Endothelial cell of umbilical vein (primary cell): ENCODE results near the gene SMAD7. TPM values are rescaled to one million over a fixed set of nuclear protein-coding genes. Genes with fewer than 3 reads are reported as not detected.

Experiments
- BruUV-seq: library from RNA; stranded (reverse); fragments of 400-500 nt; replicated peaks from 2 replicates; lab custom pipeline; 2021; lab: Mats Ljungman, UMichigan
- CTCF ChIA-PET: fragments of 300-600, 350-600 bp; sonication (Branson Sonifier 250); formaldehyde crosslinking; loops from one replicate; lab custom pipeline; 2021; ENCODE audit warnings: antibody characterized with exemption, inconsistent platforms; lab: Charles Lee
- POLR2A ChIA-PET: fragments of 300-600, 350-600 bp; sonication (Branson Sonifier 250); formaldehyde crosslinking; loops from one replicate; lab custom pipeline; 2021; ENCODE audit warnings: antibody characterized with exemption, inconsistent platforms; lab: Charles Lee
- DNase-seq: peaks from one replicate; pipeline ENCODE4 v3.0.0-alpha.2; 2011; ENCODE audit warnings: low read depth, low spot score
- FAIRE-seq: peaks from 2 replicates; lab custom pipeline; 2011; peaks lifted over from hg19 to GRCh38; lab: Jason Lieb, UNC
- H2AFZ ChIP-seq: 2 replicates; pipeline ENCODE4 v1.6.0; 2012; ENCODE audit warnings: low read depth, low read length, control low read depth, inconsistent platforms
- H3K27ac ChIP-seq: 2 replicates; pipeline ENCODE4 v1.5.1; 2011; ENCODE audit warnings: low read depth, mild to moderate bottlenecking, control low read depth, low read length, moderate library complexity; ENCODE audit not compliant: insufficient read depth
- H3K27me3 ChIP-seq, 2 experiments: 2 replicates each; pipeline versions ENCODE4 v1.6.0 to v1.6.1; 2011; ENCODE audit warnings: low read length in 2 of 2, mixed read lengths in 1 of 2; ENCODE audit not compliant: control insufficient read depth in 2 of 2, insufficient read depth in 2 of 2
- H3K36me3 ChIP-seq, 2 experiments: 2 replicates in 1 of 2; 3 replicates in 1 of 2; pipeline ENCODE4 v1.5.1; 2011; ENCODE audit warnings: low read length in 2 of 2, mild to moderate bottlenecking in 1 of 2, moderate library complexity in 1 of 2; ENCODE audit not compliant: control insufficient read depth in 2 of 2, insufficient read depth in 2 of 2; ENCODE audit errors: extremely low read depth in 1 of 2
- H3K4me1 ChIP-seq: 3 replicates; pipeline ENCODE4 v1.5.1; 2011; ENCODE audit warnings: mild to moderate bottlenecking, low read length; ENCODE audit not compliant: control insufficient read depth, insufficient read depth; ENCODE audit errors: extremely low read depth
- H3K4me2 ChIP-seq: 2 replicates; pipeline ENCODE4 v1.6.1; 2011; ENCODE audit warnings: low read length, control low read depth, mixed read lengths; ENCODE audit not compliant: insufficient read depth
- H3K4me3 ChIP-seq, 3 experiments: fragments of 200-600 bp in 1 of 3; sonication (generic), shearing (Covaris generic) in 1 of 3; replicated peaks in 1 of 3; 2 replicates each; pipeline ENCODE4 v1.5.1; 2011 to 2016; ENCODE audit warnings: control low read depth in 3 of 3, low read length in 3 of 3, mild to moderate bottlenecking in 2 of 3, inconsistent platforms in 1 of 3, low read depth in 1 of 3, moderate library complexity in 1 of 3; ENCODE audit not compliant: insufficient read depth in 1 of 3
- H3K79me2 ChIP-seq: 2 replicates; pipeline ENCODE4 v1.6.0; 2012; ENCODE audit warnings: low read length, inconsistent platforms; ENCODE audit not compliant: control insufficient read depth, insufficient read depth
- H3K9ac ChIP-seq: replicated peaks from 2 replicates; pipeline ENCODE3; 2011; ENCODE audit warnings: low read length, control low read depth; ENCODE audit not compliant: insufficient read depth; ENCODE audit errors: extremely low read depth
- H3K9me1 ChIP-seq: replicated peaks from 3 replicates; pipeline ENCODE4 v1.6.0; 2011; ENCODE audit warnings: mild to moderate bottlenecking, low read length; ENCODE audit not compliant: control insufficient read depth, insufficient read depth; ENCODE audit errors: extremely low read depth
- H3K9me3 ChIP-seq: replicated peaks from 2 replicates; pipeline ENCODE4 v1.5.1; 2012; ENCODE audit warnings: low read length, inconsistent platforms; ENCODE audit not compliant: control insufficient read depth, insufficient read depth
- H4K20me1 ChIP-seq: replicated peaks from 2 replicates; pipeline ENCODE3; 2011; ENCODE audit warnings: mild to moderate bottlenecking, low read length; ENCODE audit not compliant: control insufficient read depth, insufficient read depth; ENCODE audit errors: extremely low read depth
- CTCF ChIP-seq, 2 donors: IDR thresholded peaks; 1 replicate in 1 of 2; 2 replicates in 1 of 2; pipeline ENCODE4 v1.5.1; 2011; ENCODE audit warnings: low read length in 2 of 2, mild to moderate bottlenecking in 2 of 2, moderate library complexity in 2 of 2, control low read depth in 1 of 2, inconsistent platforms in 1 of 2, low read depth in 1 of 2; ENCODE audit not compliant: insufficient read depth in 1 of 2; ENCODE audit errors: extremely low read depth in 1 of 2
- EZH2 ChIP-seq: IDR thresholded peaks from 2 replicates; pipeline ENCODE4 v1.6.1; 2012; ENCODE audit warnings: borderline replicate concordance, low read depth, mild to moderate bottlenecking, moderate library complexity, low read length, inconsistent platforms; ENCODE audit not compliant: severe bottlenecking
- FOS ChIP-seq: IDR thresholded peaks from 2 replicates; pipeline ENCODE4 v1.6.1; 2011; ENCODE audit warnings: mild to moderate bottlenecking, low read length, moderate library complexity, borderline replicate concordance; ENCODE audit not compliant: insufficient read depth
- GATA2 ChIP-seq: IDR thresholded peaks from 2 replicates; pipeline ENCODE4 v1.7.0; 2011; ENCODE audit warnings: low read depth, mild to moderate bottlenecking, moderate library complexity, mixed read lengths, low read length; ENCODE audit not compliant: insufficient read length, insufficient read depth
- JUN ChIP-seq: IDR thresholded peaks from 2 replicates; pipeline ENCODE4 v1.6.1; 2011; ENCODE audit warnings: borderline replicate concordance, low read depth; ENCODE audit not compliant: insufficient read length, insufficient read depth
- MAX ChIP-seq: IDR thresholded peaks from 2 replicates; pipeline ENCODE4 v1.6.1; 2011; ENCODE audit not compliant: insufficient read depth, insufficient read length
- MYC ChIP-seq: IDR thresholded peaks from one replicate; pipeline ENCODE4 v1.6.1; 2011; ENCODE audit warnings: mild to moderate bottlenecking, low read depth, low read length
- POLR2A ChIP-seq: IDR thresholded peaks from 2 replicates; pipeline ENCODE4 v1.6.1; 2012; ENCODE audit warnings: low read depth, mild to moderate bottlenecking, control low read depth, low read length
- POLR2AphosphoS5 ChIP-seq: IDR thresholded peaks from 2 replicates; pipeline ENCODE4 v1.6.1; 2012; ENCODE audit warnings: low read depth, mild to moderate bottlenecking, control low read depth, low read length, moderate library complexity; ENCODE audit not compliant: insufficient read depth
- dilution Hi-C: fragments of 300-500 bp; cut with MboI; formaldehyde crosslinking; loops from one replicate; pipeline ENCODE4 v1.15.0; 2019; ENCODE audit warnings: low sequenced_read_pairs; ENCODE audit not compliant: extremely low pct_ligation_motif_present
- intact Hi-C: fragments of 100-400 bp; cut with micrococcal nuclease; formaldehyde crosslinking; loops from one replicate; pipeline ENCODE4 v1.10.0; 2022
- polyA plus RNA-seq, 4 experiments: library from polyadenylated mRNA; depleted of rRNA in 3 of 4; stranded (reverse) in 3 of 4; unstranded in 1 of 4; fragments of >200 nt; gene quantifications; 2 replicates each; pipeline versions ENCODE4 v1.2.1 to v1.2.3, GENCODE V29; 2011 to 2012; ENCODE audit warnings: missing spikeins in 1 of 4
- total RNA-seq: library from RNA; stranded (reverse); gene quantifications from 2 replicates; pipeline ENCODE4 v1.2.3, GENCODE V29; 2021

The SMAD7 gene
- total and polyA plus RNA-seq, 2 donors (not counting 3 experiments of a cell fraction or from before 2014, with no cell fraction given), result 3.6 to 8.0 TPM

GRCh38 chr18:48913201-48913600, 37.6 kb downstream of the SMAD7 start:
- POLR2A ChIA-PET, result no interaction called here
- no peak for FAIRE-seq
- BruUV-seq, result no TSS peak

More at GRCh38 chr18:48913201-48913600, 37.6 kb downstream of the SMAD7 start:
- Histone ChIP-seq H3K4me3 (no peak overlapping the region), H3K79me2 (no peaks in the 10 kb centered on the region), H3K9me3 (no peaks in the 10 kb centered on the region), H3K4me1 (no peaks in the 10 kb centered on the region), H3K9ac (no peak overlapping the region), H3K36me3 (no peaks in the 10 kb centered on the region), H3K27me3 (no peaks in the 10 kb centered on the region), H3K27ac (no peak overlapping the region), H2AFZ (no peak overlapping the region), H3K9me1 (no peaks in the 10 kb centered on the region), H3K4me2 (no peak overlapping the region), H4K20me1 (no peaks in the 10 kb centered on the region)
- dilution Hi-C loops (no loop called here), intact Hi-C loops (no loop called here)
- CTCF ChIA-PET, result interaction anchor here (1.1 to 1.2 kb wide), 3 partner anchors 11 to 172 kb away, joined by 3 read pairs; no protein-coding TSS in a partner anchor
- DNase-seq, result no peak
- no peak for TF ChIP-seq GATA2
- TF ChIP-seq POLR2AphosphoS5, result no peak
- TF ChIP-seq POLR2A, result no peak
- no peak for TF ChIP-seq EZH2
- no peak for TF ChIP-seq JUN
- no peak for TF ChIP-seq MAX
- TF ChIP-seq FOS, result no peak
- TF ChIP-seq MYC, result no peak
- TF ChIP-seq CTCF (IDR thresholded peaks at IDR 0.05; ENCODE audit: extremely low read depth in 1 of 2, insufficient read depth in 1 of 2, low read depth in 1 of 2, low read length in 2 of 2), result no peak
